GM12891 (cell line): ENCODE measurements around the gene INCENP.
"Not testable (repeated sequence)": the region's sequence is repeated elsewhere in the genome, so short reads cannot be mapped to it uniquely, and the experiment has no call there.

Experiments
- DNase-seq: peaks from one replicate; pipeline ENCODE4 v3.0.0; 2011; ENCODE audit warnings: low spot score; ENCODE audit not compliant: insufficient read length
- FAIRE-seq: peaks from 2 replicates; lab custom pipeline; 2011; peaks lifted over from hg19 to GRCh38; lab: Jason Lieb, UNC
- PAX5 ChIP-seq: IDR thresholded peaks from 2 replicates; pipeline ENCODE4 v1.6.1; 2011; ENCODE audit warnings: low read length, moderate library complexity, mild to moderate bottlenecking; ENCODE audit not compliant: insufficient read depth, severe bottlenecking
- POLR2A ChIP-seq: IDR thresholded peaks from 2 replicates; pipeline ENCODE4 v1.6.1; 2011; ENCODE audit warnings: low read depth, low read length, control low read depth
- POLR2AphosphoS5 ChIP-seq: IDR thresholded peaks from 2 replicates; pipeline ENCODE4 v1.6.1; 2011; ENCODE audit warnings: low read depth, low read length, control low read depth
- POU2F2 ChIP-seq: IDR thresholded peaks from 2 replicates; pipeline ENCODE4 v1.6.1; 2011; ENCODE audit warnings: low read depth, mild to moderate bottlenecking, control low read depth, low read length, moderate library complexity
- SPI1 ChIP-seq: IDR thresholded peaks from 2 replicates; pipeline ENCODE4 v1.6.1; 2011; ENCODE audit warnings: low read depth, low read length, control low read depth
- TAF1 ChIP-seq: IDR thresholded peaks from 2 replicates; pipeline ENCODE4 v1.6.1; 2011; ENCODE audit warnings: low read depth, low read length, control low read depth

Gene INCENP

DNA sequence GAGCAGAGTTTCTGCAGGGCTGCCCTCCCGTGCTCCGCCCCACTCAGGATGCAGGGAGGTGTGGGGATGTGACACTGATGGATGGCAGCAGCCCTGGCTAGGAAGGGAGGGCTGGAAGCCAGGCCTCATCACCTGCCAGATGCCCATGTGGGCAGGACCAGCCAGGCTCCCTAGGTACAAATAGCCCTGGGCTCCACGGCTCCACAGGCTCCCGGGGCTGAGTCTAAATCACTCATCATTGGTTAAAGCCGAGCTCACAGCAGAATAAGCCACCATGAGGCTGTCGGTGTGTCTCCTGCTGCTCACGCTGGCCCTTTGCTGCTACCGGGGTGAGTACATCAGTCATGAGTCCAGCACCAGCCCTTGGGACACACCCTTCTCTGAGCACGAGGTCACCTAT lies 66.2 kb downstream of the INCENP start, which contains the start of gene SCGB1D1:
TSS of gene SCGB1D1 (plus strand) at position 206 of the 400 bp plus-strand sequence. CDS start at position 275, 69 bp downstream.
- DNase-seq: no peak
- TF ChIP-seq POU2F2 (no peak), PAX5 (no peak), TAF1 (no peak), POLR2A (no peak), POLR2AphosphoS5 (no peak)
- FAIRE-seq: no peak

DNA sequence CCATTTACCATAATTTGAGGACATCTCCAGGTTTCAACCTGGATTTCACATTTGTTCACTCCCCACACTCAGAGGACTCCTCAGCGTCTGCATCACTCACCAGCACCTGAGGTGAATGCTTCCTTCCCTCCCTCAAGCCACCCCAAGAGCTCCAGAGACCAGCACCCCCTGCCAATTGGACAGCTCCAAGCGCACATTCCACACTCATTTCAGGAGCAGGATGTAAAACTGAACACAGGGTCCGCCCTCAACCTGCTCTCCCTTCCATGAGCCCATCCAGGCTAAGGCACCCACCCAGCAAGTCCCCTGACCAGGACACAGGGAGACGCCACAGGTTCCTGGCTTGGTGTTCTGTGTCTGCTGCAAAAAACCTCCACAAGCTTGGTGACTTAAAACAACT lies 70.1 kb downstream of the INCENP start:
- DNase-seq: no peak
- FAIRE-seq: no peak
- TF ChIP-seq POU2F2 (no peak), PAX5 (no peak), SPI1 (no peak), POLR2AphosphoS5 (no peak), TAF1 (no peak), POLR2A (no peak)

DNA sequence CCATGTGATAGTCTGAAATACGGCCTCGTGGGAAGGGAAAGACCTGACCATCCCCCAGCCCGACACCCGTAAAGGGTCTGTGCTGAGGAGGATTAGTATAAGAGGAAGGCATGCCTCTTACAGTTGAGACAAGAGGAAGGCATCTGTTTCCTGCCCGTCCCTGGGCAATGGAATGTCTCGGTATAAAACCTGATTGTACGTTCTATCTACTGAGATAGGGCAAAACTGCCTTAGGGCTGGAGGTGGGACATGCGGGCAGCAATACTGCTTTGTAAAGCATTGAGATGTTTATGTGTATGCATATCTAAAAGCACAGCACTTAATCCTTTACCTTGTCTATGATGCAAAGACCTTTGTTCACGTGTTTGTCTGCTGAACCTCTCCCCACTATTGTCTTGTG lies 71.2 kb downstream of the INCENP start:
- not testable (repeated sequence) for FAIRE-seq, DNase-seq

DNA sequence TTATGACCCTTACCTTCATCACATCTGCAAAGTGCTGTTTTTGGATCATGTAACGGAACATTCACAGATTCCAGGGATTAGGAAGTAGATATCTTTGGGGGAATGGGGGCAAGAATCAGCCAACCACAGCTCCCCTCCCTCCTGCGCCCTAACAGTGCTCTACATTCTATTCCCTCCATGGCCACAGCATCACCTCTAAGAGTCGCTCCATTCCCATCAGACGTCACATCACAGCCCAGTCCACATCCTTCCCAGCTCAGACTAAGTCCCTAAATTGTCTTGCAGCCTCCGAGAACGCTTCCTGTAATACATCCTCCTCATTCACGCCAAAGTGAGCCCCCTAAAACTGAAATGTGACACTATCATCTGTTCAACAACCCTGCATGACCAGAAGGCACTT lies 72.1 kb downstream of the INCENP start:
- FAIRE-seq: no peak

DNA sequence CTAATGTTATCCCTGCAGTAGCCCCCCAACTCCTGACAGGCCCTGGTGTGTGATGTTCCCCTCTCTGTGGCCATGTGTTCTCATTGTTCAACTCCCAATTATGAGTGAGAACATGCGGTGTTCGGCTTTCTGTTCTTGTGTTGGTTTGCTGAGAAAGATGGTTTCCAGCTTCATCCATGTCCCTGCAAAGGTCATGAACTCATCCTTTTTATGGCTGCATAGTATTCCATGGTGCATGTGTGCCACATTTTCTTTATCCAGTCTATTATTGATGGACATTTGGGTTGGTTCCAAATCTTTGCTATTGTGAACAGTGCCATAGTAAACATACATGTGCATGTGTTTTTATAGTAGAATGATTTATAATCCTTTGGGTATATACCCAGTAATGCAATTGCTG lies 73.6 kb downstream of the INCENP start:
- FAIRE-seq, DNase-seq: not testable (repeated sequence)

More for the DNA sequence above, 72.1 kb downstream of the INCENP start:
- TF ChIP-seq POLR2AphosphoS5 (no peak), POU2F2 (no peak), TAF1 (no peak), POLR2A (no peak), SPI1 (no peak), PAX5 (no peak)
- no peak for DNase-seq

DNA sequence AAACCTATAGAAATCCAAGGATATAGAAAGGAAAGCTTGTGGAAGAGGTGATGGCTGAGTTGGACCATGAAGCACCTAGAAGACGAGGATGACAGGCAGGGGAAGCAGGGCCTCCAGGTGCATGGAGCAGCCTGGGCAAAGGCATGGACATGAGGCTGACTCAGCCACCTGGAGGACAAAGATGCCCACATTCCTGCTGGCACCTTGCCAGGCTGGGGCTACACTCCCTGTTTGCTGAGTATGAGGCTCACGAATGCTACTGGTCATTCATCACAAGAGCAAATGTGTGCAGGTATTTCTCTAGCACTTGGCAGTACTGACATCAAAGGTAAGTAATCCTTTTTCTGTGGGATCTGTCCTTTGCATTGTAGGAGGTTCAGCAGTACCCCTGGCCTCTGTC lies 77.6 kb downstream of the INCENP start:
- DNase-seq (no peak), FAIRE-seq (no peak)
- TF ChIP-seq SPI1 (no peak), POU2F2 (no peak), POLR2AphosphoS5 (no peak), PAX5 (no peak)
